ENCODE results near the gene C1QTNF7.

Gene C1QTNF7

DNA sequence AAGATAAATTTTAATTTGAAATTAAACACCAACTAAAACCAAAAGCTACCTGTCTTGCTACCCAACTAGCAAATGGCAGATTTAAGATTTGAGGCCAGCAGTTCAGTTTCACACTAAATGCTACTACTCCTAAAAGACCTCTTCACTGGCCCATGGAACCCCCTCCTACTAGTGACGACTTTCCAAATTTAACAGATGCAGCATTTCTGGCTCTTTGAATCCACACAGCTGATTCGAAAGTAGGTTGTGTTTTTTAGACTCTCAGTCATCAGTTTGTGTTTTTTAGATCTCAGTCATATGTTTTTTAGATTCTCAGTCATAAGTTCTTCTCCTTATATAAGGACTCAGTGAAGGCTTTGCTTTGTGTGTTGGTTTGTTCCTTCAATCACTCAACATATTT lies 30.8 kb downstream of the C1QTNF7 start:
- no peak for DNase-seq

DNA sequence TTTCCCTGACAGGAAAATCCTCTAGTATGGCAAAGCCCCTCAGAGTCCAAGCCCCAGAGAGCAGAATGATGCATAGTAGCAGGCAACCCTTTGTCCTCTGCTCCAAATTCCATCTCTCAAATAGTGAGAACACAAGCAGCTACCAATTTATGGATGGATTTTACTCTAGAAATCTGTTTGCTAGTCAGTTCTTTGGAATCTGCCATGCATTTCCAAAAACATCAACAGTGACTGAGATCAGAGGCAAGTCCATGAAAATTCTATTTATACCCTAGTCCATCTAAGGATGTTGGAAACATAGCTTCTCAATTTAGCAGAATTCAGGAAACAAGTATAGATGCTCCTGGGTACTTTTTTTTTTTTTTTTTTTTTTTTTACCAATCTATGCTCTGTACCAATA lies 31.9 kb downstream of the C1QTNF7 start:
- DNase-seq, result no peak

DNA sequence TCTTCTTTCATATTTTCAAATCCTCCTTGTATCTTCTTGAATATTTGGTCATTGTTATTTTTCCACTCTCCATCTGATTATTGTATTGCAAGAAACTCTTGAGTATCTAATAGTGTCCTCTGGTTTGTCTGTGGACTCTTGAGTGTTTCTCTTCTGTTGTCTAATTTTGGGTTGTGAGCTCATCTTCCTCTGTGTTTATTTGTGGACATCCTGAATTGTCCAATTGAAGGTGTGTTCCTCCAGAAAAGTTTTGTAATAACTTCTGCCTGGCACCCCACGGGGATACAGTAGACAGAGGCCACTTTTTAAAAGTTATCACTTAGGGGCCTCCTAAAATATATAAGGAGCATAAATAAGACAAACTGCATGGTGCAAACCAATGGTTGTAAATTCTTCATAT lies 38.8 kb downstream of the C1QTNF7 start:
- DNase-seq, result no peak

DNA sequence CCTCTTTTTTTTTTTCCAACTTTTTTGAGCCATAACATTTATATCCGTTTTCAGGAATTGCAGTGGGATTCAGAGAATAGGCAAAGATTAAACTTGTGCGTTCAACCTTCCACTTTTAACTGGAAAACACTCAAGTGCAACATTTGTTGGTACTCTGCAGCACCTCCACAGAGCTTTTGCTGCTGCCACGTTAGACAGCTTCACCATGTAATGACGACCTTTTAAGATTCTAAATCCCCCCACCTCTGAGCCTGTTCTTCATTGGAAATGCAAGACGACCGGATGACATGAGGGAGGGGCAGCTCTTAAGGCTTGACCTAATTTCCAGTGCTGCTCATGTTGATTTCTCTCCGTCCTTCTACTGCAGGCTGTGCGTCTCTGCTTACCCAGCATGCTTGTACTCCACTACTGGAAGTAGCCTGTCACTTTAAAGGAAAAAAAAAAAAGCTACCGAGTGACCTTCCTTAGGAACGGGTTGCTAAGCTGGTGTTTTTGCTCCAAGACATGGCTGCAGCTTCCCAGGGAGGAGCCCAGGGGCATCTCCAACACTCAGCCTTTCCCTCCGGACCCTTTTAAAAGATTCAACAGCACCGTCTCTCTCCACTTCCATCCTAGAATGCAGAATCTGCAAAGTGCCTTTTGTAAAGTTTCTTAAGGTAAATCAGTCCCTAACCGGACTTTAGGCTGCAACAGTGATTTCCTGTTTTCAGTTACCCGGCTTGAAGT lies 41.7 kb downstream of the C1QTNF7 start, which contains the start of gene CC2D2A:
Gene CC2D2A (plus strand): TSS at position 481 of the 726 bp plus-strand sequence. CDS start 6,051 bp downstream, outside the sequence.
- DNase-seq, result no peak

DNA sequence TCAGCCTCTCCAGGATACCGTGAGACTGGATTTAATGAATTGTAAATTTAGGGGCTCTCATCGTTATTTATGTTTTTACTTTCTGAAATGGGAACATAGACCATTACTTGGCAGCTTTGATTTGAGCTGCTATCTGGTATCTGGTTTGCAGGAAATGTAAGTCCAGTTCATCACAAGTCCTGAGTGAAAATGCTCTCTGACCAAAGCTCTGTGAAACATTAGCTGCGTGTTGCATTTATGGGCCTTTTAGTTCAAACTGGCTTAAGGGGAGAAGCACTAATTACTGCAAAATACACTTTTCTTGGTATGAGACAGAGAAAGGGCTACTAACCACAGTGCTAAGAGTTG lies 42.3 kb downstream of the C1QTNF7 start:
- DNase-seq, result no peak

DNA sequence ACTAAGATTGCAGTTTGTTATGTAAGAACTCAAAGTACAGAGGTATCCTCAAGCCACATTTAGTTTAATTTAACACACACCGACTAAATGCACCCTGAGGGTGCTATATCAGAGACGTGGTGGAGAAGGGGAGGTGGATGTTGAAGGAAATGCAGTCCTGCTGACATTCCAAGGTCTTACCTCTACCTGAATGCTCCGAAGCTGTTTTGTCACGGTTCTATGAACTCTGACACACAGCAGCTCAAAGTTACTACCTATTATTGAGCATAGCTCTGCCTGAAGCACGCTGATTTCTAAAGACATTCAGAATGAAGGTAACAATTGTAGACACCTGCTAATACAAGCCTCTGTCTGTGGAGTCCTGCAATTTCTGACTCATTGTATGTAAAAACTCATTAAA lies 48.6 kb downstream of the C1QTNF7 start:
- no peak for DNase-seq

DNA sequence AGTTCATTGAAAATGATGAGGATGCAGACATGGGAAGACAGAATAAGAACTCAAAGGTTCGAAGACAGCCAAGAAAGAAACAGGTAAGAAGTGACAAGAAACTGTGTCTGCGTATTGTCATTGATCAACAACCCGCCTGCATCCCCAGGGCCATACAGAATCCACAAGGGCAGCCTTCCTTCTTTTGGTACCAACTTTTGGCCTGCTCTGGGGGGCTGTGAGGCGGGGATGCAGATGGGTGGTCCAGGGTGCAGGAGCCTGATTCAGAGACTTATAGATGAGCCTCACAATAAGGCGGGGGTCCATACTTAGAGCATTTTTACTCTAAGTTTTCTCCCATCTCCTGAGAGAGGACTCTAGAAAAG lies 50.9 kb downstream of the C1QTNF7 start:
- DNase-seq, result no peak

DNA sequence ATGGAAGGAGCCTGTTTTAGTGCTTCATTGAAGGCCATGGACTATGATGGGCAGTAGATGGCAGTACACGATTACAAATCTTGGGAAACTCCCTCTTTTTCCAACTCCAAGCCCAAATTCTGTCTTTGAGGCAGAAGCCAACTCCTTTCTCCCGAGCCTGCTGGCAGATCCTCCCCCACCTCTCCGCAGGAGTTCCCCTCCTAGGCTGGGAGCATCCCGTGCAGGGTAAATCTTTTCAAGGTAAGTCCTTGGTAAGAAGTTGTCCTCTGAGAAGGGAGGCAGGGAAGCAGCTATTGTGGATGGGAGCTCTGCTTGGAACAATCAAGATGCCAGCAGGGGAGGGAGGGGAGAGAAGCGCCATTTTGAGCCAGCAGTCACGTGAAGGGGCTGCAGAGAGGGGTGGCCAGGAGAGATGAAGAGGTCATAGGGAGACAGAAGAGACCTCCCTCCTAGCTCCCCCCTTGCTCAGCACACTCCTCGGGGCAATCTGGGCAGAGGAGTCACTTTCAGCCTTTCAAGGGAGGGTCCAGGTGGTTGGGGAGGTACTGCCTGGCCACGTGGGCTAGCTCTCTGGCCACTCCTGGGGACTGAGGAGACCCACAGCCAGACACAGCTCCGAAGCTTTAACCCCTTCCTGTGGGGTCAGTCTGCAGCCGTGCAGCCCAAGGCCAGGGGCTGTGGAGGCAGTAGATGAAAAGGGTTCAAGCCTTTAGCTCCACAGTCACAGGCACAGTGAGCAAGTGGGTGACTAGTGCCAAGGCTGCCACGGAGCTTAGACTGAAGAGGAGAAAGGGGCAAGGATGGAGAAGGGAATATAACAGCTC lies 51.5 kb downstream of the C1QTNF7 start:
- no peak for DNase-seq

DNA sequence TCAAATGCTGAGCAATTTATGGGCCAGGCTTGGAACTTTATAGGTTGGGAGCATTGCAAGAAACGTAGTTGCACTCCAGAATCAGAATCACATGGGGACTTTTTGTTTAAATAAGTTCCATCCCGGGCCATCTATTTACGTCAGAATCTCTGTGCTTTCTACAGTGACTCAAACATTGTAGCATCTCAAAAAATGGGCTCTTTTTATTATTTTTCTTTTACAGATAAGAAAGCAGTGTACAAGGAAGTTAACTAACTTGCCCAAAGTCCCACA lies 52.0 kb downstream of the C1QTNF7 start:
- no peak for DNase-seq

DNA sequence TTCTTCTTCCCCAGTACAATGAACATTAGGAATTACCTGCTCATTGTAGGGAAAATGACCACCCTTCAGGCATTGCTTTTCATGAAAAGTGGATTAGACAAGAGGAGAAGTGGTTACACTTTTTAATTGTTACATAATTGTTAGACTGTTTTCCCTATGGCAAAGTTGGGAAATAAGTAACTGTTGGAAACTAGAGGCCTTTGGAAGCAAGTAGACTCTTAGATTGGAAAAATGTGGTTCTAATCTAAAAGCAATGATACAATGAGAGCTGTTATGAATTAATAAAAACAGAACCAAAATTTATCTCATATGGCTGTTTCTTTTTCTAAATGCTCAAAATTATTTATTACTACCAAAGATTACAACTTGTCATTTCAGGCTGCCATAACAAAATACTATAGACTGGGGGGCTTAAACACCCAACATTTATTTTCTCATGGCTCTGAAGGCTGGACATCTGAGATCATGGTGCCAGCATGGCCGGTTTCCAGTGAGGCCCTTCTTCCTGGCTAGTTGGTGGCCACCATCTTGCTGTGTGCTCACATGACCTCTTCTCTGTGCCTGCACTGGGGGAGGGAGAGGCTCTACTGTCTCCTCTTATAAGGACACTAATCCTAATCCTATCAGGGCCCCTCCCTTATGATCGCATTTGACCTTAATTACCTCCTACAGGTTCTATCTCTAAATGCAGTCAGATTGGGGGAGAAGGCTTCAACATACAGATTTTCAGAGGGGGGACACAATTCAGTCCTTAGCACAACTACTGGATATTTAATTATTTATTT lies 54.3 kb downstream of the C1QTNF7 start:
- DNase-seq, result no peak

DNA sequence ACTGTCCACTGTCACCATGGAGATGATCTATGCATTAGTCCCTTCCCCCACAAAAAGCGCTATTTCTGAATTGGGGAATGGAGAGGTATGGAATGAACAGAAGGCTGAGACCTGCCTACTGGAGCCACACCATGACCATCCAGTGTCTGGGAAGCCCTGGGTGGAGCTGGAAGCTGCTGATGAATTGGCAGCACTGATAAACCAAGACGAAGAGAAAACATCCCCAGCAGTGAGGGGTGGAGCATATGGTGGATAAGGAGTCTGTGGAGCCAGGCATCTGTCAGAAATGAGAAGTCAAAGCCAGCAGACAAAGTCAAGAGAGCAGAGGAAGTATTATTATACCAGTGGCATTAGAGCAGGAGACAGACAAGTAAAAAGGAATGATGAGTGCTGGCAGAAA lies 55.0 kb downstream of the C1QTNF7 start:
- DNase-seq, result no peak

DNA sequence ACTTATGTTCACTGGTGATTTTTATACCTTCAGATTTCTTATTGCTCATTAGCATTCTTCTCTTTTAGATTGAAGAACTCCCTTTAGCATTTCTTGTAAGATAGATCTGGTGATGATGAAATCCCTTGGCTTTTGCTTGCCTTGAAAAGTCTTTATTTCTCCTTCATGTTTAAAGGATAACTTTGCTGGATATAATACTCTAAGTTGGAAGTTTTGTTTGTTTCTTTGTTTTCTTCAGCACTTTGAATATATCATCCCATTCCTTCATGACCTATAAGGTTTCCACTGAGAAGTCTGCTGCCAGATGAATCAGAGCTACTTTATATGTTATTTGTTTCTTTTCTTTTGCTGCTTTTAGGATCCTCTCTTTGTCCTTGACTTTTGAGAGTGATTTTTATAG lies 60.3 kb downstream of the C1QTNF7 start:
- DNase-seq, result no peak

DNA sequence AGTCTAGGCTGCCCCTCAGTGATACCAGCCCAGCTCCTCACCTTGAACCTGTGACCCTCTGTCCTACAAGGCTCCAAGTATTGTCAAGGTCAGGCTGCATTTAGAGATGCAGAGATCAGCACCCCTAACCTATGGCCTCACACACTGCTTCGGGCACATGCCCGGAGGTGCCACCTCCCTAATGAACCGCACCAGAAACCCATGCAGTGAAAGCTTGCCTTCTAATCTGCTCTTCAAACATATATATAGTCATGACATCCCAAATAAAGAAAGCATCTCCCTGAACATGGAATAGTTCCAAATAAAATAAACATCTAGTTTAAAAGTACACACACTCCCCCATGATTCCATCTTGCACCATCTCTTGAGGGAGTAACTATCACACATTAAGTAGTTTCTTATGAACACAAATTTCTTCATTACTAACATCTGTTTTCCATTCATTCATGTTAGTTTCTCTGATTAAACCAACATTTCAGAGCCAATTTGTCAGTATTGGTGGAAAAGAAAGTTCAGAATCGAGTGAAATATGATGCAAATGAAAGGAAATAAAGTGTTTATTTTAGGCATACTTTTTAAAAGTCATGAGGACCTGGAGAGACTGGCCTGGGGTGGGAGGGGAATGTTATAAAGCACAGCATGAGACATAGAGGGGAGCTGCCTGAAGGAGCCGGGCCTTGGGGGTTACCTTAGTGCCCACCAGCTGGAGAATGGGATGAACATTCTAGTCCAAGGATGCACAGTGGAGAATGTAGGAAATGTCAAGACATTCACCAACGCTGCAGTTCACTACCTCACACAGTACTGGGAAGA lies 61.0 kb downstream of the C1QTNF7 start:
- no peak for DNase-seq

DNA sequence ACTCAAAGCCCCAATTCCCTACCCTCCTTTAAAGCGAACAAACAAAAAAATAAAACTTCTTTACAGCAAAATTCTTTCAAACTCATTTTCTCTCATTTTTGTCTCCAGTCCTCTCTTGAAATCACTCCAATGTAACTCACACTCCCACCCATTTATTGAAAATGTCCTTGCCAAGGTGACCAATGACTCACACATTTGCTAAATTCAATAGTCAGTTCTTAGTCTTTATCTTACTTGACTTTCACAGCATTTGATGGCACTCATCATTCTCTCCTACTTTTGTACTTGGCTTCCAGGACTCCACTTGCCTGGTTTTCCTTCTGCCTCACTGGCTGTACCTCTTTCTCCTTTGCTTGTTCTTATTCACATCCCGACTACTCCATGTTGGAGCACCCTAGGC lies 61.7 kb downstream of the C1QTNF7 start:
- no peak for DNase-seq

DNA sequence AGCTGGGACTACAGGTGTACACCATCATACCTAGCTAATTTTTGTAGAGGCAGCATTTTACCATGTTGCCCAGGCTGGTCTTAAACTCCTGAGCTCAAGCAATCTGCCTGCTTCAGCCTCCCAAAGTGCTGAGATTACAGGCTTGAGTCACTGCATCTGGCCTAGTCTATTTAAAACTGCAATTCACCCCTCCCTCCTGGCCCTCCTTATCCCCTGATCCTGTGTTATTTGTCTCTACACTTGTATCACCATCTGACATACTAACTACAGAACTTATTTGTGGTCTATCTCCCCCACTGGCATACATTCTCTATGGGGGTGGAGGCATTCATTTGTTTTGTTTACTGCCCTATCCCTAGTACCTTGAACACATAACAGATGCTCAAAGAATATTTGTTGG lies 65.6 kb downstream of the C1QTNF7 start:
- no peak for DNase-seq

DNA sequence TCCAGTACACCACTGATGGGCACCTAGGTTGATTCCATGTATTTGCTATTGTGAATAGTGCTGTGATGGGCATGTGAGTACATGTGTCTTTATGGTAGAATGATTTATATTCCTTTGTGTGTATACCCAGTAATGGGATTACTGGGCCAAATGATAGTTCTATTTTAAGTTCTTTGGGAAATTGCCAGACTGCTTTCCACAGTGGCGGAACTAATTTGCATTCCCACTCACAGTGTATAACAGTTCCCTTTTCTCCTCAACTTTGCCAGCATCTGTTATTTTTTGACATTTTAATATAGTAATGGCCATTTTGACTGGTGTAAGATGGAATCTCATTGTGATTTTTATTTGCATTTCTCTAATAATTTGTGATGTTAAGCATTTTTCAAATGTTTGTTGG lies 67.8 kb downstream of the C1QTNF7 start:
- no peak for DNase-seq
